CD8-positive, alpha-beta memory T cell (primary cell): ENCODE data around the gene TEX22. TPM values are rescaled to one million over a fixed set of nuclear protein-coding genes. Genes with fewer than 3 reads are reported as not detected.

Experiments
- CTCF ChIA-PET: fragments of 350-600 bp; sonication (Branson Sonifier 250); formaldehyde crosslinking; loops from one replicate; lab custom pipeline; 2021; ENCODE audit warnings: antibody characterized with exemption; lab: Charles Lee
- POLR2A ChIA-PET: fragments of 350-600 bp; sonication (Branson Sonifier 250); formaldehyde crosslinking; loops from one replicate; lab custom pipeline; 2021; ENCODE audit warnings: antibody characterized with exemption; lab: Charles Lee
- DNase-seq, 5 donors: peaks; one replicate each; pipeline versions ENCODE4 v3.0.0 to v3.0.0-alpha.2; 2020 to 2022; ENCODE audit warnings: mixed read lengths in 1 of 5
- H3K27ac ChIP-seq: one replicate; pipeline ENCODE4 v1.7.0; 2013; ENCODE audit warnings: low read depth, mild to moderate bottlenecking, low read length, moderate library complexity
- H3K27me3 ChIP-seq: 2 replicates; pipeline ENCODE4 v1.7.0; 2013; ENCODE audit warnings: low read length, mild to moderate bottlenecking; ENCODE audit not compliant: insufficient read depth, poor library complexity, severe bottlenecking
- H3K36me3 ChIP-seq: 2 replicates; pipeline ENCODE4 v1.7.0; 2013; ENCODE audit warnings: mild to moderate bottlenecking, low read length, moderate library complexity; ENCODE audit not compliant: insufficient read depth
- H3K4me1 ChIP-seq: 2 replicates; pipeline ENCODE4 v1.7.0; 2013; ENCODE audit warnings: mild to moderate bottlenecking, low read length, moderate library complexity; ENCODE audit not compliant: insufficient read depth
- H3K4me3 ChIP-seq: 2 replicates; pipeline ENCODE4 v1.7.0; 2013; ENCODE audit warnings: mild to moderate bottlenecking, low read length
- H3K9me3 ChIP-seq: 2 replicates; pipeline ENCODE4 v1.7.0; 2013; ENCODE audit warnings: mild to moderate bottlenecking, low read length
- H3K27ac Mint-ChIP-seq, 8 donors: one replicate each; pipeline ENCODE4 v1.8.0; 2020 to 2021; ENCODE audit warnings: mixed read lengths in 8 of 8, mild to moderate bottlenecking in 6 of 8, inconsistent platforms in 3 of 8, moderate library complexity in 3 of 8
- H3K27me3 Mint-ChIP-seq, 2 donors: one replicate each; pipeline ENCODE4 v1.8.0; 2020 to 2021; ENCODE audit warnings: mixed read lengths in 2 of 2, mild to moderate bottlenecking in 1 of 2, moderate library complexity in 1 of 2
- H3K36me3 Mint-ChIP-seq, 3 donors: one replicate each; pipeline ENCODE4 v1.8.0; 2020 to 2021; ENCODE audit warnings: mixed read lengths in 3 of 3, inconsistent platforms in 1 of 3, mild to moderate bottlenecking in 1 of 3
- H3K4me1 Mint-ChIP-seq, 3 donors: one replicate each; pipeline ENCODE4 v1.8.0; 2020 to 2021; ENCODE audit warnings: mixed read lengths in 3 of 3, inconsistent platforms in 1 of 3, mild to moderate bottlenecking in 1 of 3
- H3K4me3 Mint-ChIP-seq, 7 donors: one replicate each; pipeline ENCODE4 v1.8.0; 2020 to 2021; ENCODE audit warnings: mixed read lengths in 7 of 7, mild to moderate bottlenecking in 6 of 7, moderate library complexity in 4 of 7, inconsistent platforms in 2 of 7
- H3K9me3 Mint-ChIP-seq, 5 donors: one replicate each; pipeline ENCODE4 v1.8.0; 2020 to 2022; ENCODE audit warnings: mixed read lengths in 5 of 5, mild to moderate bottlenecking in 3 of 5, moderate library complexity in 2 of 5, inconsistent platforms in 1 of 5
- polyA plus RNA-seq: library from polyadenylated mRNA; unstranded; fragments of 300-500 nt; fragmentation: Illumina TruSeq; gene quantifications from one replicate; pipeline ENCODE4 v1.2.3, GENCODE V29; 2021
- total RNA-seq, 2 experiments: library from RNA; stranded (reverse); gene quantifications; one replicate each; pipeline ENCODE4 v1.2.3, GENCODE V29; 2021

Gene TEX22
- total and polyA plus RNA-seq, 3 experiments from 2014 or later = 0.08 to 2.9 (median 1.4) TPM

- CTCF ChIA-PET = interaction anchor here (1.1 kb wide), 1 partner anchor 120 kb away, joined by 3 read pairs; no protein-coding TSS in a partner anchor
- peaks cover 22 to 29% of the 10 kb centered on the region in 2 donors for H3K27me3 Mint-ChIP-seq
- Histone ChIP-seq H3K4me3 (no peak overlapping the region), H3K9me3 (no peaks in the 10 kb centered on the region), H3K36me3 (no peaks in the 10 kb centered on the region), H3K27ac (no peak overlapping the region), H3K4me1 (peaks cover 15% of the 10 kb centered on the region), H3K27me3 (peaks cover 12% of the 10 kb centered on the region)
- peaks cover 0 to 13% (median 0%) of the 10 kb centered on the region in 5 donors for H3K9me3 Mint-ChIP-seq
- no peak overlapping the region for H3K27ac Mint-ChIP-seq
- POLR2A ChIA-PET = no interaction called here
- DNase-seq = no peak
- peaks cover 0 to 14% (median 3%) of the 10 kb centered on the region in 3 donors for H3K4me1 Mint-ChIP-seq
- no peak overlapping the region for H3K4me3 Mint-ChIP-seq
- no peaks in the 10 kb centered on the region for H3K36me3 Mint-ChIP-seq
Measured at GRCh38 chr14:105408592-105408991, 10.3 kb downstream of the TEX22 start.

GRCh38 chr14:105409364-105409763, 11.0 kb downstream of the TEX22 start:
- H3K4me1 ChIP-seq = peaks cover 9% of the 10 kb centered on the region
- H3K9me3 Mint-ChIP-seq = peaks cover 0 to 10% (median 0%) of the 10 kb centered on the region in 5 donors
- POLR2A ChIA-PET = no interaction called here
- H3K36me3 Mint-ChIP-seq = no peaks in the 10 kb centered on the region
- CTCF ChIA-PET = interaction anchor here (1.1 kb wide), 1 partner anchor 119 kb away, joined by 3 read pairs; no protein-coding TSS in a partner anchor
- no peak overlapping the region for H3K4me3 Mint-ChIP-seq
- no peak overlapping the region for H3K27ac Mint-ChIP-seq
- H3K27me3 ChIP-seq = peaks cover 12% of the 10 kb centered on the region
- no peak overlapping the region for H3K27ac ChIP-seq
- H3K4me3 ChIP-seq = no peak overlapping the region
- DNase-seq = no peak
- H3K36me3 ChIP-seq = no peaks in the 10 kb centered on the region
- H3K27me3 Mint-ChIP-seq = peaks cover 26 to 35% of the 10 kb centered on the region in 2 donors
- no peaks in the 10 kb centered on the region for H3K9me3 ChIP-seq
- peaks cover 0 to 14% (median 3%) of the 10 kb centered on the region in 3 donors for H3K4me1 Mint-ChIP-seq

- H3K4me1 ChIP-seq = peaks cover 11% of the 10 kb centered on the region
- H3K4me3 ChIP-seq = no peak overlapping the region
- H3K36me3 Mint-ChIP-seq = no peaks in the 10 kb centered on the region
- peaks cover 27 to 35% of the 10 kb centered on the region in 2 donors for H3K27me3 Mint-ChIP-seq
- H3K27ac Mint-ChIP-seq = no peak overlapping the region
- no peak for DNase-seq
- POLR2A ChIA-PET = interaction anchor here (0.6 kb wide), 1 partner anchor 145 kb away, joined by 7 read pairs; no protein-coding TSS in a partner anchor
- peak overlapping the region in 2 of 7 donors; percentile 11 to 20 for H3K4me3 Mint-ChIP-seq
- H3K9me3 Mint-ChIP-seq = peaks cover 0 to 6% (median 0%) of the 10 kb centered on the region in 5 donors
- CTCF ChIA-PET = no interaction called here
- H3K9me3 ChIP-seq = no peaks in the 10 kb centered on the region
- no peaks in the 10 kb centered on the region for H3K36me3 ChIP-seq
- peaks cover 4 to 20% (median 5%) of the 10 kb centered on the region in 3 donors for H3K4me1 Mint-ChIP-seq
- H3K27ac ChIP-seq = no peak overlapping the region
- peaks cover 12% of the 10 kb centered on the region for H3K27me3 ChIP-seq
Measured at GRCh38 chr14:105410642-105411016, 12.3 kb downstream of the TEX22 start.

GRCh38 chr14:105411017-105411941, 12.9 kb downstream of the TEX22 start:
- Mint-ChIP-seq H3K4me3 (peak overlapping the region in 2 of 7 donors; percentile 37 to 83), H3K27ac (no peak overlapping the region), H3K4me1 (peaks cover 4 to 24% (median 8%) of the 10 kb centered on the region in 3 donors), H3K9me3 (peaks cover 0 to 2% (median 0%) of the 10 kb centered on the region in 5 donors), H3K36me3 (no peaks in the 10 kb centered on the region), H3K27me3 (peaks cover 27 to 40% of the 10 kb centered on the region in 2 donors)
- Histone ChIP-seq H3K36me3 (no peaks in the 10 kb centered on the region), H3K4me3 (no peak overlapping the region), H3K9me3 (no peaks in the 10 kb centered on the region), H3K27ac (no peak overlapping the region), H3K4me1 (peaks cover 11% of the 10 kb centered on the region), H3K27me3 (peaks cover 12% of the 10 kb centered on the region)
- DNase-seq = peak in 2 of 5 donors; percentile 20 to 21
- POLR2A ChIA-PET = interaction anchor here (0.6 to 1.4 kb wide), 2 partner anchors 13 to 146 kb away, joined by 3 to 7 read pairs; partner anchors contain the start of gene TEX22
- CTCF ChIA-PET = no interaction called here

GRCh38 chr14:105411985-105412770, 13.8 kb downstream of the TEX22 start:
- Mint-ChIP-seq H3K36me3 (no peaks in the 10 kb centered on the region), H3K9me3 (peaks cover 0 to 2% (median 0%) of the 10 kb centered on the region in 5 donors), H3K4me1 (peaks cover 4 to 24% (median 11%) of the 10 kb centered on the region in 3 donors), H3K27ac (no peak overlapping the region), H3K27me3 (peaks cover 27 to 43% of the 10 kb centered on the region in 2 donors), H3K4me3 (peak overlapping the region in 1 of 7 donors; percentile 83)
- ChIA-PET POLR2A (interaction anchor here (1.4 kb wide), 1 partner anchor 13 kb away, joined by 3 read pairs; the partner anchor contains the start of gene TEX22), CTCF (interaction anchor here (1.6 kb wide), 1 partner anchor 77 kb away, joined by 4 read pairs; no protein-coding TSS in a partner anchor)
- Histone ChIP-seq H3K36me3 (no peaks in the 10 kb centered on the region), H3K9me3 (no peaks in the 10 kb centered on the region), H3K4me1 (peaks cover 11% of the 10 kb centered on the region), H3K27ac (no peak overlapping the region), H3K4me3 (no peak overlapping the region), H3K27me3 (peaks cover 12% of the 10 kb centered on the region)
- DNase-seq = no peak

- Mint-ChIP-seq H3K27me3 (peaks cover 27 to 43% of the 10 kb centered on the region in 2 donors), H3K4me1 (peaks cover 4 to 24% (median 11%) of the 10 kb centered on the region in 3 donors), H3K9me3 (no peaks in the 10 kb centered on the region), H3K27ac (peak overlapping the region in 1 of 8 donors; percentile 70), H3K4me3 (peak overlapping the region in 4 of 7 donors; percentile 6 to 83 (median 49)), H3K36me3 (no peaks in the 10 kb centered on the region)
- DNase-seq = no peak
- H3K27ac ChIP-seq = no peak overlapping the region
- H3K36me3 ChIP-seq = no peaks in the 10 kb centered on the region
- peaks cover 12% of the 10 kb centered on the region for H3K27me3 ChIP-seq
- ChIA-PET CTCF (interaction anchor here (1.6 kb wide), 1 partner anchor 77 kb away, joined by 4 read pairs; no protein-coding TSS in a partner anchor), POLR2A (no interaction called here)
- peaks cover 11% of the 10 kb centered on the region for H3K4me1 ChIP-seq
- H3K9me3 ChIP-seq = no peaks in the 10 kb centered on the region
- H3K4me3 ChIP-seq = no peak overlapping the region
Measured at GRCh38 chr14:105412771-105413543, 14.6 kb downstream of the TEX22 start.

- no peak for DNase-seq
- Mint-ChIP-seq H3K9me3 (no peaks in the 10 kb centered on the region), H3K4me1 (peaks cover 4 to 24% (median 11%) of the 10 kb centered on the region in 3 donors), H3K36me3 (no peaks in the 10 kb centered on the region), H3K4me3 (peak overlapping the region in 3 of 7 donors; percentile 23 to 50 (median 48)), H3K27me3 (peaks cover 27 to 43% of the 10 kb centered on the region in 2 donors), H3K27ac (no peak overlapping the region)
- Histone ChIP-seq H3K9me3 (no peaks in the 10 kb centered on the region), H3K4me1 (peaks cover 12% of the 10 kb centered on the region), H3K4me3 (no peak overlapping the region), H3K36me3 (no peaks in the 10 kb centered on the region), H3K27me3 (peaks cover 12% of the 10 kb centered on the region), H3K27ac (no peak overlapping the region)
- ChIA-PET POLR2A (no interaction called here), CTCF (interaction anchor here (1.6 kb wide), 1 partner anchor 76 kb away, joined by 4 read pairs; no protein-coding TSS in a partner anchor)
Measured at GRCh38 chr14:105413544-105413886, 15.2 kb downstream of the TEX22 start.
